Vagina (tissue), 2 donors: ENCODE results near the gene PRKCI.

Experiments
- POLR2A ChIP-seq, 2 donors: fragments of 450-650 bp; IDR thresholded peaks; one replicate each; pipeline ENCODE4 v1.6.1; 2017; ENCODE audit warnings: antibody characterized with exemption in 2 of 2, mild to moderate bottlenecking in 2 of 2, moderate library complexity in 2 of 2
- POLR2AphosphoS5 ChIP-seq, 2 donors: sonication (generic); formaldehyde crosslinking; IDR thresholded peaks; one replicate each; pipeline ENCODE4 v1.9.0; 2017; ENCODE audit warnings: antibody characterized with exemption in 2 of 2, mild to moderate bottlenecking in 2 of 2, low read depth in 1 of 2; ENCODE audit not compliant: insufficient read depth in 1 of 2
- TF ChIP-seq, protein P1 (sequence below), 3 experiments: fragments of 450-650 bp in 2 of 3; fragments of 200-600 bp in 1 of 3; sonication (generic) in 1 of 3; IDR thresholded peaks; one replicate each; pipeline ENCODE4 v1.5.1; 2017 to 2019; ENCODE audit warnings: antibody characterized with exemption in 3 of 3, mild to moderate bottlenecking in 2 of 3, moderate library complexity in 2 of 3

DNA sequence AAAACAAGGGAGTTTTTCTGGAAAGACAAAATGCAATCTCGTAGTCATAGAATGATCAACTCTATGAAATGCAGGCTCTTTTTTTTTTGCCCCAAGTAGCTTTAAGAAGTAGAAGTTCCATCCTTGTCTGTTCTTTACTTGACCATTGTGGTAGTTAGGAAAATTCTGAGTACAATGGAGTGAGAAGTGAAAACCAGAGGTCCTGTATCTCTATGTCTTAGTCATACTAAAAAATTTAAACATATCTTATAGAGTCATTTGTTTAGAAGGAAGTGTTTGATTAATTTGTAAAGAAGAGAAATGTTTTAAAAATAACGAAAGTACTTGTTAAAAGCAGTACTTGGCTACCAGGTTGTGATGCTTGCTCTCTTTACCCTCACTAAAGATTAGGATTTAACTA is 52.4 kb downstream of the PRKCI start:
- TF ChIP-seq POLR2A (IDR thresholded peaks at IDR 0.05) (no peak), POLR2AphosphoS5 (IDR thresholded peaks at IDR 0.05; ENCODE audit: insufficient read depth in 1 of 2, low read depth in 1 of 2) (no peak)
- TF ChIP-seq, protein P1, sequence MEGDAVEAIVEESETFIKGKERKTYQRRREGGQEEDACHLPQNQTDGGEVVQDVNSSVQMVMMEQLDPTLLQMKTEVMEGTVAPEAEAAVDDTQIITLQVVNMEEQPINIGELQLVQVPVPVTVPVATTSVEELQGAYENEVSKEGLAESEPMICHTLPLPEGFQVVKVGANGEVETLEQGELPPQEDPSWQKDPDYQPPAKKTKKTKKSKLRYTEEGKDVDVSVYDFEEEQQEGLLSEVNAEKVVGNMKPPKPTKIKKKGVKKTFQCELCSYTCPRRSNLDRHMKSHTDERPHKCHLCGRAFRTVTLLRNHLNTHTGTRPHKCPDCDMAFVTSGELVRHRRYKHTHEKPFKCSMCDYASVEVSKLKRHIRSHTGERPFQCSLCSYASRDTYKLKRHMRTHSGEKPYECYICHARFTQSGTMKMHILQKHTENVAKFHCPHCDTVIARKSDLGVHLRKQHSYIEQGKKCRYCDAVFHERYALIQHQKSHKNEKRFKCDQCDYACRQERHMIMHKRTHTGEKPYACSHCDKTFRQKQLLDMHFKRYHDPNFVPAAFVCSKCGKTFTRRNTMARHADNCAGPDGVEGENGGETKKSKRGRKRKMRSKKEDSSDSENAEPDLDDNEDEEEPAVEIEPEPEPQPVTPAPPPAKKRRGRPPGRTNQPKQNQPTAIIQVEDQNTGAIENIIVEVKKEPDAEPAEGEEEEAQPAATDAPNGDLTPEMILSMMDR (IDR thresholded peaks at IDR 0.05), result no peak
